ENCODE measurements around the gene SCN8A. TPM values are rescaled to one million over a fixed set of nuclear protein-coding genes. Genes with fewer than 3 reads are reported as not detected.
"Not testable (repeated sequence)": the region's sequence is repeated elsewhere in the genome, so short reads cannot be mapped to it uniquely, and the experiment has no call there.

Gene SCN8A
- total and polyA plus RNA-seq, 9 donors, result 0.24 to 1.2 (median 0.63) TPM

DNA sequence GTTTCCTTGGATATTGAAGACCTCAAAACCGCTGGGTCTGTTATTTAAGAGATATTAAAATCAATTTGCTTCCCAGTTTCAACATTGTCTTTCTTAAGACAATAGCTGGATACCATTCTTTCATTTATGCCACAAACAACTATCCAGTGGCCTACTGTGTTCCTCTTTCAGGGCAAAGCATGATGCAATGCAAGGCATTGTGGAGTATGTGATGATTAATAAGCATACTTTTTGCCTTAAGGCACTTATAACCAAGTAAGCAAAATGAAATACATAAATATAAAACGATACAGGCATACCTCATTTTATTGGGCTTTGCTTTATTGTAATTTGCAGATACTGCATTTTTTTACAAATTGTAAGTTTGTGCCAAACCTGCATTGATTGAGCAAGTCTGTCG, 45.5 kb downstream of the SCN8A start:
- WGBS (ENCODE audit: insufficient coverage), result no CpG with 5 or more reads among the region's 3 CpGs

DNA sequence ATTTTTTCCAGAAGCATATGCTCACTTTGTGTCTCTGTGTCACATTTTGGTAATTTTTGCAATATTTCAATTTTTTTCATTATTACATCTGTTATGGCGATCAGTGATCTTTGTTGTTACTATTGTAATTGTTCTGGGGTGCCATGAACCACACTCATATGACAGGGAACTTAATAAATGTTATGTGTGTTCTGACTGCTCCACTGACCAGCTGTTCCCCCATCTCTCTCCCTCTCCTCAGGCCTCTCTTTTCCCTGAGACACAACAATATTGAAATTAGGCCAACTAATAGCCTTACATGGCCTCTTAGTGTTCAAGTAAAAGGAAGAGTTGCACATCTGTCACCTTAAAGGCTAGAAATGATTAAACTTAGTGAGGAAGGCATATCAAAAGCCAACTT, 46.0 kb downstream of the SCN8A start:
- no peaks in the 10 kb centered on the region for H3K4me1 ChIP-seq (ENCODE audit: control insufficient read depth, insufficient read depth, low read length)
- H3K27me3 ChIP-seq (ENCODE audit: control insufficient read depth, insufficient read depth, low read length), result no peaks in the 10 kb centered on the region
- no peaks in the 10 kb centered on the region for H3K36me3 ChIP-seq (ENCODE audit: control insufficient read depth, insufficient read depth, low read length)
- peaks cover 2% of the 10 kb centered on the region for H3K9me3 ChIP-seq (replicated peaks; ENCODE audit: control insufficient read depth, low read depth, low read length)
- no peak overlapping the region for H3K27ac ChIP-seq (ENCODE audit: low read length)
- DNase-seq, result no peak
- no peak overlapping the region for H3K4me3 ChIP-seq (ENCODE audit: low read length)
- no CpG with 5 or more reads among the region's 1 CpG for WGBS (ENCODE audit: insufficient coverage)

More for the DNA sequence above, 45.5 kb downstream of the SCN8A start:
- H3K27ac ChIP-seq (ENCODE audit: low read length), result no peak overlapping the region
- H3K4me1 ChIP-seq (ENCODE audit: control insufficient read depth, insufficient read depth, low read length), result no peaks in the 10 kb centered on the region
- no peaks in the 10 kb centered on the region for H3K27me3 ChIP-seq (ENCODE audit: control insufficient read depth, insufficient read depth, low read length)
- no peaks in the 10 kb centered on the region for H3K36me3 ChIP-seq (ENCODE audit: control insufficient read depth, insufficient read depth, low read length)
- peaks cover 2% of the 10 kb centered on the region for H3K9me3 ChIP-seq (replicated peaks; ENCODE audit: control insufficient read depth, low read depth, low read length)
- H3K4me3 ChIP-seq (ENCODE audit: low read length), result no peak overlapping the region
- no peak for DNase-seq

DNA sequence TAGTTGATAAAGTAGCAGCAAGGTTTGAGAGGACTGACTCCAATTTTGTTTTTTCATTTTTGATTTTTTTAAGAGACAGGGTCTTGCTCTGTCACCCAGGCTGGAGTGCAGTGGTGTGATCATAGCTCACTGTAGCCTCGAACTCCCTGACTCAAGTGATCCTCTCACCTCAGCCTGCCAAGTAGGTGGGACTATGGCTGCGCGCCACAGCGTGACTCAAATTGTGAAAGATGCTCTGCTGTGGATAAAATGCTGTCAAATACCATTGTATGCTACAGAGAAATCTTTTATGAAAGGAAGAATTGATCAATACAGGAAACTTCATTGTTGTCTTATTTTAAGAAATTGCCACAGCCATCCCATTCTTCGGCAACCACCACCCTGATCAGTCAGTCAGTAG, 48.3 kb downstream of the SCN8A start:
- H3K9me3 ChIP-seq (replicated peaks; ENCODE audit: control insufficient read depth, low read depth, low read length), result peaks cover 2% of the 10 kb centered on the region
- DNase-seq, result no peak
- no peak overlapping the region for H3K27ac ChIP-seq (ENCODE audit: low read length)
- H3K4me3 ChIP-seq (ENCODE audit: low read length), result no peak overlapping the region
- no peaks in the 10 kb centered on the region for H3K36me3 ChIP-seq (ENCODE audit: control insufficient read depth, insufficient read depth, low read length)
- no peaks in the 10 kb centered on the region for H3K27me3 ChIP-seq (ENCODE audit: control insufficient read depth, insufficient read depth, low read length)
- no CpG with 5 or more reads among the region's 5 CpGs for WGBS (ENCODE audit: insufficient coverage)
- H3K4me1 ChIP-seq (ENCODE audit: control insufficient read depth, insufficient read depth, low read length), result no peaks in the 10 kb centered on the region

DNA sequence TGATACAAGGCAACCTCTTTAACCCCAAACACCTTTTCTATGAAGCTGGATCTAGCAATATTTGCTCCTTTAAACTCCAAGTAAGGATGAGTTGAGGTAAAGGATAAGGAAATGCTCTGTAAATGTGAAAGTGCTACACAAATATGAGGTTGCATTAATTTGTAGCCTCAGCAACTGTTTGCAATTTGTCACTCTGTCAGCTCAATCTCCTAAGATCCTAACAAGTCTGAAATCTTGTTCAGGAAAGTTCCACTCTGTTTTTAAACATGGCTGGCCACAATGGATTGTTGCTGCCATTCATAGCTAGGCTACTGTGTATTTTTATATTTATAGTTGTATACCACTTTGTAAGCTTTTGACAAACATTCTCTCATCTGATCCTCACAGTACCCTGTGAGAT, 51.3 kb downstream of the SCN8A start:
- Histone ChIP-seq H3K27me3 (ENCODE audit: control insufficient read depth, insufficient read depth, low read length) (no peaks in the 10 kb centered on the region), H3K4me1 (ENCODE audit: control insufficient read depth, insufficient read depth, low read length) (no peaks in the 10 kb centered on the region), H3K4me3 (ENCODE audit: low read length) (no peak overlapping the region), H3K9me3 (replicated peaks; ENCODE audit: control insufficient read depth, low read depth, low read length) (peaks cover 2% of the 10 kb centered on the region), H3K27ac (ENCODE audit: low read length) (no peak overlapping the region), H3K36me3 (ENCODE audit: control insufficient read depth, insufficient read depth, low read length) (no peaks in the 10 kb centered on the region)
- no peak for DNase-seq

DNA sequence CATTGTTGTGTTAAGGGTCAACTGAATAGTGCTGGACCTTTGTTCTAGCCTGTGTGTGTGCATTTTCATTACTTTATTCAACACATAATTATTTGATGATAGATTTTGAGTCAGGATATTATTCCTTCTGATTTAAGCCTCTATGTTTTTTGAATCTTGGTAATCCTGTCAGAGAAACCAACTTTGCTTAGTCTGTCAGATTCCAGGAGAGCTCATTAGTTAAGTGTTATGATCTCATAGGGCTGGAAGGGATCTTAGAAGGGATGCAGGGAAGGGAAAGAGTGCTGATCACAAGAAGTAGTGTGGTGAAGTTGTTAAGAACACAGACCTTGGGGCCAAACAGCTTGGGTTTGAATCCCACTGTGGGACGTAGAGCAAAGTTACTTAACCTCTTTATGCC, 52.9 kb downstream of the SCN8A start:
- Histone ChIP-seq H3K27me3 (ENCODE audit: control insufficient read depth, insufficient read depth, low read length) (no peaks in the 10 kb centered on the region), H3K9me3 (replicated peaks; ENCODE audit: control insufficient read depth, low read depth, low read length) (no peaks in the 10 kb centered on the region), H3K4me3 (ENCODE audit: low read length) (no peak overlapping the region), H3K4me1 (ENCODE audit: control insufficient read depth, insufficient read depth, low read length) (no peaks in the 10 kb centered on the region), H3K27ac (ENCODE audit: low read length) (no peak overlapping the region), H3K36me3 (ENCODE audit: control insufficient read depth, insufficient read depth, low read length) (no peaks in the 10 kb centered on the region)
- no peak for DNase-seq
- WGBS (ENCODE audit: insufficient coverage), result no CpG with 5 or more reads among the region's 1 CpG

DNA sequence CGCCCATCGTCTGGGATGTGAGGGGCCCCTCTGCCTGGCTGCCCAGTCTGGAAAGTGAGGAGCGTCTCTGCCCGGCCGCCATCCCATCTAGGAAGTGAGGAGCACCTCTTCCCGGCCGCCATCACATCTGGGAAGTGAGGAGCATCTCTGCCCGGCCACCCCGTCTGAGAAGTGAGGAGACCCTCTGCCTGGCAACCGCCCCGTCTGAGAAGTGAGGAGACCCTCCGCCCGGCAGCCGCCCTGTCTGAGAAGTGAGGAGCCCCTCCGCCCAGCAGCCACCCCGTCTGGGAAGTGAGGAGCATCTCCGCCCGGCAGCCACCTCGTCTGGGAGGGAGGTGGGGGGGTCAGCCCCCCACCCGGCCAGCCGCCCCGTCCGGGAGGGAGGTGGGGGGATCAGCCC, 53.7 kb downstream of the SCN8A start:
- H3K36me3 ChIP-seq (ENCODE audit: control insufficient read depth, insufficient read depth, low read length); H3K27ac ChIP-seq (ENCODE audit: low read length); H3K4me1 ChIP-seq (ENCODE audit: control insufficient read depth, insufficient read depth, low read length); H3K4me3 ChIP-seq (ENCODE audit: low read length); DNase-seq; H3K27me3 ChIP-seq (ENCODE audit: control insufficient read depth, insufficient read depth, low read length); H3K9me3 ChIP-seq (replicated peaks; ENCODE audit: control insufficient read depth, low read depth, low read length): not testable (repeated sequence)
- WGBS (ENCODE audit: insufficient coverage), result no CpG with 5 or more reads among the region's 23 CpGs

DNA sequence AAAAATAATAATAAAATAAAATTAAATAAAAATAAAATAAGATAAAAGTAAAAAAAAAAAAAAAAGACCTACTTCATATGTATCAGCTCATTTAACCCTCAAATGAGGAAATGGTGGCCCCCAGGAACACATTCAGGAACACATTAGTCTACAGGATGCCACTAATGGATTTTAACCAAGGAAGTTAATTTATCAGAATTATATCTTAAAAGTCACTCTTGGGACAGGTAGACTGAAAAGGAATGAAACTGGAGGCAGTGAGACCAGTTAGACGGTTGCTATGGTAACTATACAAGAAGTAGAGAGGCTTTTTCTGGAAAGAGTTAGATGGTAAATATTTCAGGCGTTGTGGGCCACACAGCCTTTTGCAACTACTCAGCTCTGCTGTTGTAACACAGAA, 54.9 kb downstream of the SCN8A start:
- no CpG with 5 or more reads among the region's 2 CpGs for WGBS (ENCODE audit: insufficient coverage)
- H3K4me3 ChIP-seq (ENCODE audit: low read length), result no peak overlapping the region
- no peaks in the 10 kb centered on the region for H3K4me1 ChIP-seq (ENCODE audit: control insufficient read depth, insufficient read depth, low read length)
- no peaks in the 10 kb centered on the region for H3K27me3 ChIP-seq (ENCODE audit: control insufficient read depth, insufficient read depth, low read length)
- H3K36me3 ChIP-seq (ENCODE audit: control insufficient read depth, insufficient read depth, low read length), result no peaks in the 10 kb centered on the region
- peaks cover 3% of the 10 kb centered on the region for H3K9me3 ChIP-seq (replicated peaks; ENCODE audit: control insufficient read depth, low read depth, low read length)
- no peak for DNase-seq
- H3K27ac ChIP-seq (ENCODE audit: low read length), result no peak overlapping the region

DNA sequence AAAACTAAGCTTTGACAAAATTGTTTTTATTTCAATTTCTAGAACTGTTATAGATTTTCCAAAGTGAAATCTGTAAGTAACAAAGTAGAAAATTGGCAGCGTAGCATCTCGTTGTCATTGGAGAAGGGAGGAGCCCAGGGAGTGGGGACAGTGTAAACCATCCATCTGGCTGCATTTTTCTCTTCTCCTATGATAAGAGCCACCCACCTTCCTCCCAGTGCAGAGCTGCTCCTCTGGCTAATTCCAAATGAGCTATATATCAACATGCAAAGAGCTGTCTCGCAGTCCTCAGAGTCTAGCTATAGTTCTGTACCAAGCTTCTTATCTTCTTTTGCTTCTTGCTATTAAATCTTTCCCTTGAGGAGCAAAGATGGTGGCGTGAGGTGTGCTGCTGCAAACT, 56.6 kb downstream of the SCN8A start:
- H3K36me3 ChIP-seq (ENCODE audit: control insufficient read depth, insufficient read depth, low read length), result no peaks in the 10 kb centered on the region
- peaks cover 3% of the 10 kb centered on the region for H3K9me3 ChIP-seq (replicated peaks; ENCODE audit: control insufficient read depth, low read depth, low read length)
- H3K4me3 ChIP-seq (ENCODE audit: low read length), result no peak overlapping the region
- WGBS (ENCODE audit: insufficient coverage), result 100% methylated on average over 1 of the region's 4 CpGs
- no peaks in the 10 kb centered on the region for H3K27me3 ChIP-seq (ENCODE audit: control insufficient read depth, insufficient read depth, low read length)
- DNase-seq, result no peak
- H3K4me1 ChIP-seq (ENCODE audit: control insufficient read depth, insufficient read depth, low read length), result no peaks in the 10 kb centered on the region
- H3K27ac ChIP-seq (ENCODE audit: low read length), result no peak overlapping the region

DNA sequence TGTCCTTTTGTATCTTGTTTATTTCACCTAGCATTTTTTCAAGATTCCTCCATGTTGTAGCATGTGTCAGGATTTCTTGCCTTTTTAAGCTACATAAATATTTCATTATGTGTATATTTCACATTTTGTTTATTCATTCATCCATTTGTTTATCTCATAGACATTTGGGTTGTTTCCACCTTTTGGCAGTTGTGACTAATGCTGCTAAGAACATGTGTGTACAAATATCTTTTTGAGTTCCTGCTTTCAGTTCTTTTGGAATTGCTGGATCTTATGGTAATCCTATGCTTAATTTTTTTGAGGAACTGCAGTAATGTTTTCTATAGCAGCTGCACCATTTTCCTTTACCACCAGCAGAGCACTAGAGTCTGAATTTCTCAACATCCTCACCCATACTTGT, 62.4 kb downstream of the SCN8A start:
- H3K27me3 ChIP-seq (ENCODE audit: control insufficient read depth, insufficient read depth, low read length), result no peaks in the 10 kb centered on the region
- no peaks in the 10 kb centered on the region for H3K4me1 ChIP-seq (ENCODE audit: control insufficient read depth, insufficient read depth, low read length)
- H3K36me3 ChIP-seq (ENCODE audit: control insufficient read depth, insufficient read depth, low read length), result no peaks in the 10 kb centered on the region
- H3K27ac ChIP-seq (ENCODE audit: low read length), result no peak overlapping the region
- no peak overlapping the region for H3K4me3 ChIP-seq (ENCODE audit: low read length)
- peaks cover 3% of the 10 kb centered on the region for H3K9me3 ChIP-seq (replicated peaks; ENCODE audit: control insufficient read depth, low read depth, low read length)
- no peak for DNase-seq

DNA sequence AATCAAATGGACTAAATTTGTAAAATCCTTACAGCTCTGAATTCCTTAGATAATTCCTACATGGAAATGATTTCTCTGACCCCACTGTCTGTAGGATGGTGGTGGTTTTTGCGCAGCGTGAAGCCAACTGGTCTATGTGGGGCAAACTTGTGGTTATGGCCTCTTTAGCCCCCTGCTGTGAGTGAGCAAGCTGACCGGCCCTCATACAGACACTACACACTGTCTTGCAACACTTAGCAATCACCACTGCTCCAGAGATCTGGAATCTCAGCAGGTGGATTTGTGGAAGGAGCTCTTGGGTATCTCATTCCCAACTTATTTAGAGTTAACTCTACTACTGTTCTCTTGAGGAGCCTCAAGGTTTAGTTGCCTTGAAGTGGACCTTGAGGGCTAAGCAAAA, 70.2 kb downstream of the SCN8A start:
- no peaks in the 10 kb centered on the region for H3K4me1 ChIP-seq (ENCODE audit: control insufficient read depth, insufficient read depth, low read length)
- no peaks in the 10 kb centered on the region for H3K9me3 ChIP-seq (replicated peaks; ENCODE audit: control insufficient read depth, low read depth, low read length)
- no peaks in the 10 kb centered on the region for H3K36me3 ChIP-seq (ENCODE audit: control insufficient read depth, insufficient read depth, low read length)
- DNase-seq, result no peak
- no peak overlapping the region for H3K4me3 ChIP-seq (ENCODE audit: low read length)
- no peak overlapping the region for H3K27ac ChIP-seq (ENCODE audit: low read length)
- H3K27me3 ChIP-seq (ENCODE audit: control insufficient read depth, insufficient read depth, low read length), result no peaks in the 10 kb centered on the region
- WGBS (ENCODE audit: insufficient coverage), result no CpG with 5 or more reads among the region's 3 CpGs

DNA sequence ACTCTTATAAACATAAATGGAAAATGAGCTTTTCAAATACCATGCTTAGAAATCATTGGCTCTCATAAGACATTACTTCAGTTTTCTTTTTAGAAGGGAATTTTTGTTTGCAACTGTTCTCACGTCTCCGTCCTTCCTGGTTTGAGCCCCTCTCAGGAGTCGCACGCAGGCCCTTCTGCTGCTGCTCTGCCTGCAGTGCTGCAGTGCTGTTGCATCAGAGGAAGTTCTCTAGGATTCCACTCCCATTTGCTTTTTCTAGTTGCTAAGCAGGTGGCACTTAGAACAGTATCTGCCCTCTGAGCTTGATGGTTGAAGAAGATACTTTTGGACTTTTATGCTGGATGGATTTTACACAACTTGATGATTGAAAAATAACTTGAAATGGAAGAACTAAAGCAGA, 70.8 kb downstream of the SCN8A start:
- Histone ChIP-seq H3K27me3 (ENCODE audit: control insufficient read depth, insufficient read depth, low read length) (no peaks in the 10 kb centered on the region), H3K4me1 (ENCODE audit: control insufficient read depth, insufficient read depth, low read length) (no peaks in the 10 kb centered on the region), H3K9me3 (replicated peaks; ENCODE audit: control insufficient read depth, low read depth, low read length) (no peaks in the 10 kb centered on the region), H3K4me3 (ENCODE audit: low read length) (no peak overlapping the region), H3K27ac (ENCODE audit: low read length) (no peak overlapping the region), H3K36me3 (ENCODE audit: control insufficient read depth, insufficient read depth, low read length) (no peaks in the 10 kb centered on the region)
- WGBS (ENCODE audit: insufficient coverage), result 59% methylated on average over 4 of the region's 4 CpGs
- DNase-seq, result no peak

All from muscle of leg (tissue), 11 donors.